ENCODE measurements around the gene FAM187B.

FAM187B gene

GRCh38 chr19:35216016-35216832 is 12.3 kb downstream of the FAM187B start:
- Histone ChIP-seq H2BK12ac (ENCODE audit: low read length) (no peak overlapping the region), H4K8ac (ENCODE audit: low read depth, low read length) (no peak overlapping the region), H3K9me3 (replicated peaks in 1 of 2; ENCODE audit: control insufficient read depth in 2 of 2, insufficient read depth in 1 of 2, low read depth in 1 of 2, low read length in 2 of 2) (no peaks in the 10 kb centered on the region), H2BK120ac (ENCODE audit: low read depth, low read length) (no peak overlapping the region), H3K27ac (replicated peaks; ENCODE audit: low read length) (no peak overlapping the region), H3K4ac (ENCODE audit: low read length) (no peak overlapping the region), H2AK5ac (ENCODE audit: low read depth, low read length) (no peak overlapping the region), H3K27me3 (ENCODE audit: control insufficient read depth in 3 of 3, insufficient read depth in 3 of 3, low read depth in 1 of 3, low read length in 3 of 3) (no peaks in the 10 kb centered on the region), H2BK5ac (ENCODE audit: low read length) (no peak overlapping the region), H3K18ac (ENCODE audit: low read length) (no peak overlapping the region), H3K79me1 (ENCODE audit: low read depth, low read length) (no peaks in the 10 kb centered on the region), H3K14ac (ENCODE audit: low read length) (no peak overlapping the region), H3K23ac (ENCODE audit: low read depth, low read length, poor library complexity) (no peak overlapping the region), H3K4me2 (ENCODE audit: insufficient read depth, low read length, poor library complexity, severe bottlenecking) (no peak overlapping the region), H2BK15ac (ENCODE audit: low read length) (no peak overlapping the region), H3K4me3 (ENCODE audit: low read length in 2 of 2) (no peak overlapping the region), H3K9ac (ENCODE audit: low read depth, low read length, poor library complexity) (no peak overlapping the region), H3K4me1 (ENCODE audit: control insufficient read depth in 2 of 2, insufficient read depth in 1 of 2, low read depth in 1 of 2, low read length in 2 of 2) (no peaks in the 10 kb centered on the region), H4K91ac (ENCODE audit: low read depth, low read length, poor library complexity) (no peak overlapping the region), H3K36me3 (replicated peaks in 1 of 2; ENCODE audit: control insufficient read depth in 2 of 2, insufficient read depth in 2 of 2, low read length in 2 of 2) (no peaks in the 10 kb centered on the region), H2AFZ (ENCODE audit: low read length) (no peak overlapping the region)
- no peak for DNase-seq (ENCODE audit: low spot score)
- WGBS, 2 donors (ENCODE audit: extremely low coverage in 2 of 2, insufficient read length in 2 of 2, insufficient replicate concordance in 1 of 2), result no CpG with 5 or more reads among the region's 8 CpGs

- Histone ChIP-seq H3K79me1 (ENCODE audit: low read depth, low read length) (no peaks in the 10 kb centered on the region), H3K27me3 (ENCODE audit: control insufficient read depth in 3 of 3, insufficient read depth in 3 of 3, low read depth in 1 of 3, low read length in 3 of 3) (no peaks in the 10 kb centered on the region), H3K4me1 (ENCODE audit: control insufficient read depth in 2 of 2, insufficient read depth in 1 of 2, low read depth in 1 of 2, low read length in 2 of 2) (no peaks in the 10 kb centered on the region), H2BK120ac (ENCODE audit: low read depth, low read length) (no peak overlapping the region), H4K91ac (ENCODE audit: low read depth, low read length, poor library complexity) (no peak overlapping the region), H3K23ac (ENCODE audit: low read depth, low read length, poor library complexity) (no peak overlapping the region), H2BK5ac (ENCODE audit: low read length) (no peak overlapping the region), H2BK12ac (ENCODE audit: low read length) (no peak overlapping the region), H3K9me3 (replicated peaks in 1 of 2; ENCODE audit: control insufficient read depth in 2 of 2, insufficient read depth in 1 of 2, low read depth in 1 of 2, low read length in 2 of 2) (no peaks in the 10 kb centered on the region), H3K27ac (replicated peaks; ENCODE audit: low read length) (no peak overlapping the region), H3K9ac (ENCODE audit: low read depth, low read length, poor library complexity) (no peak overlapping the region), H2BK15ac (ENCODE audit: low read length) (no peak overlapping the region), H4K8ac (ENCODE audit: low read depth, low read length) (no peak overlapping the region), H3K14ac (ENCODE audit: low read length) (no peak overlapping the region), H3K18ac (ENCODE audit: low read length) (no peak overlapping the region), H3K4ac (ENCODE audit: low read length) (no peak overlapping the region), H2AK5ac (ENCODE audit: low read depth, low read length) (no peak overlapping the region), H3K36me3 (replicated peaks in 1 of 2; ENCODE audit: control insufficient read depth in 2 of 2, insufficient read depth in 2 of 2, low read length in 2 of 2) (no peaks in the 10 kb centered on the region), H3K4me3 (ENCODE audit: low read length in 2 of 2) (no peak overlapping the region), H2AFZ (ENCODE audit: low read length) (no peak overlapping the region), H3K4me2 (ENCODE audit: insufficient read depth, low read length, poor library complexity, severe bottlenecking) (no peak overlapping the region)
- no CpG with 5 or more reads among the region's 7 CpGs for WGBS, 2 donors (ENCODE audit: extremely low coverage in 2 of 2, insufficient read length in 2 of 2, insufficient replicate concordance in 1 of 2)
- no peak for DNase-seq (ENCODE audit: low spot score)
These were observed 13.6 kb downstream of the FAM187B start for GRCh38 chr19:35214766-35215422.

- no peak overlapping the region for H2BK120ac ChIP-seq (ENCODE audit: low read depth, low read length)
- no peak overlapping the region for H2BK12ac ChIP-seq (ENCODE audit: low read length)
- no peak overlapping the region for H2BK5ac ChIP-seq (ENCODE audit: low read length)
- H3K9ac ChIP-seq (ENCODE audit: low read depth, low read length, poor library complexity), result peak overlapping the region; percentile 33
- no peaks in the 10 kb centered on the region for H3K36me3 ChIP-seq (replicated peaks in 1 of 2; ENCODE audit: control insufficient read depth in 2 of 2, insufficient read depth in 2 of 2, low read length in 2 of 2)
- no peak overlapping the region for H3K4ac ChIP-seq (ENCODE audit: low read length)
- H3K4me3 ChIP-seq (ENCODE audit: low read length in 2 of 2), result no peak overlapping the region
- no peak overlapping the region for H3K27ac ChIP-seq (replicated peaks; ENCODE audit: low read length)
- H3K14ac ChIP-seq (ENCODE audit: low read length), result peak overlapping the region; percentile 75
- no peaks in the 10 kb centered on the region for H3K9me3 ChIP-seq (replicated peaks in 1 of 2; ENCODE audit: control insufficient read depth in 2 of 2, insufficient read depth in 1 of 2, low read depth in 1 of 2, low read length in 2 of 2)
- H4K91ac ChIP-seq (ENCODE audit: low read depth, low read length, poor library complexity), result no peak overlapping the region
- no peaks in the 10 kb centered on the region for H3K27me3 ChIP-seq (ENCODE audit: control insufficient read depth in 3 of 3, insufficient read depth in 3 of 3, low read depth in 1 of 3, low read length in 3 of 3)
- no peaks in the 10 kb centered on the region for H3K4me1 ChIP-seq (ENCODE audit: control insufficient read depth in 2 of 2, insufficient read depth in 1 of 2, low read depth in 1 of 2, low read length in 2 of 2)
- H3K18ac ChIP-seq (ENCODE audit: low read length), result peak overlapping the region; percentile 44
- H2AFZ ChIP-seq (ENCODE audit: low read length), result no peak overlapping the region
- no CpG with 5 or more reads among the region's 21 CpGs for WGBS, 2 donors (ENCODE audit: extremely low coverage in 2 of 2, insufficient read length in 2 of 2, insufficient replicate concordance in 1 of 2)
- no peaks in the 10 kb centered on the region for H3K79me1 ChIP-seq (ENCODE audit: low read depth, low read length)
- H4K8ac ChIP-seq (ENCODE audit: low read depth, low read length), result peak overlapping the region; percentile 23
- H2BK15ac ChIP-seq (ENCODE audit: low read length), result no peak overlapping the region
- no peak overlapping the region for H3K23ac ChIP-seq (ENCODE audit: low read depth, low read length, poor library complexity)
- no peak overlapping the region for H3K4me2 ChIP-seq (ENCODE audit: insufficient read depth, low read length, poor library complexity, severe bottlenecking)
- DNase-seq (ENCODE audit: low spot score), result no peak
- H2AK5ac ChIP-seq (ENCODE audit: low read depth, low read length), result no peak overlapping the region
These were observed 14.6 kb downstream of the FAM187B start for GRCh38 chr19:35213663-35214632.
